ENCODE data around the gene CTNNA3.

- no peak for TF ChIP-seq CTCF (conservative IDR thresholded peaks at IDR 0.05 in 1 of 2, IDR thresholded peaks at IDR 0.05 in 1 of 2; ENCODE audit: low read depth in 1 of 2, low read length in 2 of 2)
- no peak for TF ChIP-seq EZH2 (IDR thresholded peaks at IDR 0.05; ENCODE audit: low read length, missing control alignments)
These were observed 1795.7 kb downstream of the CTNNA3 start for GRCh38 chr10:65900271-65900670.
